ENCODE measurements around the gene TSPAN7. TPM values are rescaled to one million over a fixed set of nuclear protein-coding genes. Genes with fewer than 3 reads are reported as not detected.

The TSPAN7 gene
- total and polyA plus RNA-seq, 2 donors (not counting 3 experiments of a cell fraction or from before 2014, with no cell fraction given): 3.2 to 5.2 TPM

- Histone ChIP-seq H3K27me3 (ENCODE audit: control insufficient read depth in 2 of 2, insufficient read depth in 2 of 2, low read length in 2 of 2) (no peaks in the 10 kb centered on the region), H3K9me1 (replicated peaks; ENCODE audit: control insufficient read depth, extremely low read depth, insufficient read depth, low read length) (no peaks in the 10 kb centered on the region), H3K9me3 (replicated peaks; ENCODE audit: control insufficient read depth, insufficient read depth, low read length) (no peaks in the 10 kb centered on the region), H3K79me2 (ENCODE audit: control insufficient read depth, insufficient read depth, low read length) (no peaks in the 10 kb centered on the region), H3K4me3 (replicated peaks in 1 of 3; ENCODE audit: insufficient read depth in 1 of 3, low read depth in 1 of 3, low read length in 3 of 3) (no peak overlapping the region), H3K36me3 (ENCODE audit: control insufficient read depth in 2 of 2, extremely low read depth in 1 of 2, insufficient read depth in 2 of 2, low read length in 2 of 2) (no peaks in the 10 kb centered on the region), H4K20me1 (replicated peaks; ENCODE audit: control insufficient read depth, extremely low read depth, insufficient read depth, low read length) (no peaks in the 10 kb centered on the region), H3K9ac (replicated peaks; ENCODE audit: extremely low read depth, insufficient read depth, low read length) (no peak overlapping the region), H2AFZ (ENCODE audit: low read depth, low read length) (no peak overlapping the region), H3K27ac (ENCODE audit: insufficient read depth, low read depth, low read length) (no peak overlapping the region), H3K4me2 (ENCODE audit: insufficient read depth, low read length) (no peak overlapping the region), H3K4me1 (ENCODE audit: control insufficient read depth, extremely low read depth, insufficient read depth, low read length) (no peaks in the 10 kb centered on the region)
- DNase-seq (ENCODE audit: low read depth, low spot score): no peak
- BruUV-seq (replicated peaks): no TSS peak
- FAIRE-seq: no peak
- TF ChIP-seq MYC (IDR thresholded peaks at IDR 0.05; ENCODE audit: low read depth, low read length) (no peak), FOS (IDR thresholded peaks at IDR 0.05; ENCODE audit: borderline replicate concordance, insufficient read depth, low read length) (no peak), JUN (IDR thresholded peaks at IDR 0.05; ENCODE audit: borderline replicate concordance, insufficient read depth, insufficient read length, low read depth) (no peak), CTCF (IDR thresholded peaks at IDR 0.05; ENCODE audit: extremely low read depth in 1 of 2, insufficient read depth in 1 of 2, low read depth in 1 of 2, low read length in 2 of 2) (no peak), EZH2 (IDR thresholded peaks at IDR 0.05; ENCODE audit: borderline replicate concordance, low read depth, low read length, severe bottlenecking) (no peak), POLR2A (IDR thresholded peaks at IDR 0.05; ENCODE audit: low read depth, low read length) (no peak), GATA2 (IDR thresholded peaks at IDR 0.05; ENCODE audit: insufficient read depth, insufficient read length, low read depth, low read length) (no peak), POLR2AphosphoS5 (IDR thresholded peaks at IDR 0.05; ENCODE audit: insufficient read depth, low read depth, low read length) (no peak), MAX (IDR thresholded peaks at IDR 0.05; ENCODE audit: insufficient read depth, insufficient read length) (no peak)
- CTCF ChIA-PET: interaction anchor here (1.0 kb wide), 1 partner anchor 38 kb away, joined by 3 read pairs; no protein-coding TSS in a partner anchor
- dilution Hi-C loops (cut with MboI; ENCODE audit: extremely low pct_ligation_motif_present, low sequenced_read_pairs): no loop called here
- intact Hi-C loops (cut with micrococcal nuclease): no loop called here
- POLR2A ChIA-PET: no interaction called here
Measured at GRCh38 chrX:38679695-38680094, 118.4 kb downstream of the TSPAN7 start.
